HEK293T (cell line): Measurements from ENCODE around the gene KIRREL3.

ENCODE experiments used
- BHLHE40 ChIP-seq: fragments of 450-650 bp; IDR thresholded peaks from 2 replicates; pipeline ENCODE4 v1.6.1; 2016; ENCODE audit warnings: mild to moderate bottlenecking, moderate library complexity, borderline replicate concordance
- FOXA1 ChIP-seq: fragments of 450-650 bp; IDR thresholded peaks from 2 replicates; pipeline ENCODE4 v1.6.1; 2016; ENCODE audit warnings: mild to moderate bottlenecking
- FOXK2 ChIP-seq: fragments of 450-650 bp; IDR thresholded peaks from 2 replicates; pipeline ENCODE4 v1.6.1; 2016; ENCODE audit warnings: mild to moderate bottlenecking
- FOXM1 ChIP-seq: fragments of 450-650 bp; IDR thresholded peaks from 2 replicates; pipeline ENCODE4 v1.6.1; 2017; ENCODE audit warnings: mild to moderate bottlenecking, borderline replicate concordance
- NFRKB ChIP-seq: fragments of 450-650 bp; IDR thresholded peaks from 2 replicates; pipeline ENCODE4 v1.6.1; 2016; ENCODE audit warnings: mild to moderate bottlenecking, moderate library complexity
- SUZ12 ChIP-seq: fragments of 450-650 bp; IDR thresholded peaks from 2 replicates; pipeline ENCODE4 v1.6.1; 2016; ENCODE audit warnings: mild to moderate bottlenecking
- TARDBP ChIP-seq: fragments of 450-650 bp; IDR thresholded peaks from 2 replicates; pipeline ENCODE4 v1.6.1; 2016

- TF ChIP-seq SUZ12 = no peak
- no peak for TF ChIP-seq TARDBP
- no peak for TF ChIP-seq FOXK2
- TF ChIP-seq NFRKB = no peak
- no peak for TF ChIP-seq FOXA1
- TF ChIP-seq BHLHE40 = no peak
- TF ChIP-seq FOXM1 = no peak
Measured at GRCh38 chr11:126808836-126809235, 191.7 kb downstream of the KIRREL3 start.
